A549 (cell line): ENCODE results near the gene DYRK1A. TPM values are rescaled to one million over a fixed set of nuclear protein-coding genes. Genes with fewer than 3 reads are reported as not detected.

Experiments used
- ATAC-seq, 2 experiments: fragments of 200-7000 bp in 1 of 2; fragments of >200 bp in 1 of 2; cut with Nextera tagmentation in 1 of 2; cut with Tn5 transposase in 1 of 2; 3 replicates each; pipeline versions ENCODE4 v1.8.0 to v1.9.1; 2018 to 2020; ENCODE audit warnings: mild to moderate bottlenecking in 1 of 2, moderate library complexity in 1 of 2
- CTCF ChIA-PET: fragments of 300-600 bp; sonication (Branson Sonifier 250); formaldehyde crosslinking; extraction: SDS; loops from one replicate; lab custom pipeline; 2021; ENCODE audit warnings: antibody characterized with exemption, inconsistent platforms; lab: Yijun Ruan, JAX
- POLR2A ChIA-PET: fragments of 350-600 bp; formaldehyde crosslinking; extraction: SDS; loops from one replicate; lab custom pipeline; 2021; ENCODE audit warnings: antibody characterized with exemption, inconsistent platforms; lab: Yijun Ruan, JAX
- DNase-seq, 2 experiments: peaks; one replicate each; pipeline versions ENCODE4 v3.0.0 to v3.0.0-alpha.2; 2011 to 2016; ENCODE audit warnings: low read depth in 1 of 2, low spot score in 1 of 2
- FAIRE-seq: peaks from 2 replicates; lab custom pipeline; 2011; peaks lifted over from hg19 to GRCh38; lab: Jason Lieb, UNC
- H3K27ac ChIP-seq, 2 experiments: fragments of >200 bp; sonication (Bioruptor Twin); formaldehyde crosslinking; 3 replicates each; pipeline ENCODE4 v1.5.1; 2016 to 2017
- H3K4me1 ChIP-seq: fragments of >200 bp; sonication (Bioruptor Twin); formaldehyde crosslinking; 3 replicates; pipeline ENCODE4 v1.6.1; 2016
- H3K4me2 ChIP-seq: fragments of >200 bp; sonication (Bioruptor Twin); formaldehyde crosslinking; 3 replicates; pipeline ENCODE4 v1.6.1; 2016
- H3K4me3 ChIP-seq: fragments of >200 bp; sonication (Bioruptor Twin); formaldehyde crosslinking; 3 replicates; pipeline ENCODE4 v1.5.1; 2016
- H3K9me3 ChIP-seq: fragments of >200 bp; sonication (Bioruptor Twin); formaldehyde crosslinking; 3 replicates; pipeline ENCODE4 v1.6.1; 2016
- BCL3 ChIP-seq: fragments of >200 bp; sonication (Bioruptor Twin); formaldehyde crosslinking; IDR thresholded peaks from 3 replicates; pipeline ENCODE4 v1.6.1; 2016
- CBX2 ChIP-seq: fragments of 200-600 bp; sonication (generic); IDR thresholded peaks from 2 replicates; pipeline ENCODE4 v1.6.1; 2016; ENCODE audit warnings: low read depth, mild to moderate bottlenecking, borderline replicate concordance
- CBX8 ChIP-seq: fragments of 200-600 bp; sonication (generic); IDR thresholded peaks from 2 replicates; pipeline ENCODE4 v1.6.1; 2016
- CEBPB ChIP-seq, 2 experiments: fragments of >200 bp in 1 of 2; sonication (Bioruptor Twin) in 1 of 2; formaldehyde crosslinking in 1 of 2; IDR thresholded peaks; 2 replicates each; pipeline ENCODE4 v1.6.1; 2012 to 2016
- CHD2 ChIP-seq: fragments of 150-350 bp; IDR thresholded peaks from 2 replicates; pipeline ENCODE4 v1.6.1; 2014; ENCODE audit warnings: low read length; ENCODE audit not compliant: partially characterized antibody
- CHD4 ChIP-seq: fragments of 200-600 bp; sonication (generic); IDR thresholded peaks from 2 replicates; pipeline ENCODE4 v1.6.1; 2016; ENCODE audit warnings: antibody characterized with exemption, mild to moderate bottlenecking, borderline replicate concordance
- EHF ChIP-seq: fragments of 250-450 bp; sonication (Bioruptor Pico); IDR thresholded peaks from 2 replicates; pipeline ENCODE4 v1.5.0; 2020; ENCODE audit warnings: mild to moderate bottlenecking
- EHMT2 ChIP-seq: fragments of 200-600 bp; sonication (generic); IDR thresholded peaks from 2 replicates; pipeline ENCODE4 v1.6.1; 2016; ENCODE audit warnings: antibody characterized with exemption, low read depth, mild to moderate bottlenecking, moderate library complexity
- EP300 ChIP-seq, 2 experiments: fragments of >200 bp; sonication (Bioruptor Twin); formaldehyde crosslinking; IDR thresholded peaks; 2 replicates in 1 of 2; 3 replicates in 1 of 2; pipeline ENCODE4 v1.6.1; 2016 to 2017
- ESRRA ChIP-seq: fragments of 150-350 bp; IDR thresholded peaks from 2 replicates; pipeline ENCODE4 v1.6.1; 2014; ENCODE audit warnings: mild to moderate bottlenecking, low read length, borderline replicate concordance
- FOSB ChIP-seq: fragments of 250-450 bp; sonication (Bioruptor Pico); IDR thresholded peaks from 2 replicates; pipeline ENCODE4 v1.5.0; 2020; ENCODE audit warnings: mild to moderate bottlenecking, moderate library complexity
- FOSL2 ChIP-seq, 2 experiments: fragments of 450-650 bp in 1 of 2; fragments of >200 bp in 1 of 2; sonication (Bioruptor Twin) in 1 of 2; formaldehyde crosslinking; IDR thresholded peaks; 2 replicates each; pipeline versions ENCODE4 v1.5.0 to v1.6.1; 2016 to 2020; ENCODE audit warnings: mild to moderate bottlenecking in 1 of 2, moderate library complexity in 1 of 2
- FOXS1 ChIP-seq: fragments of 250-450 bp; sonication (Bioruptor Pico); IDR thresholded peaks from 2 replicates; pipeline ENCODE4 v1.5.0; 2020; ENCODE audit warnings: mild to moderate bottlenecking, moderate library complexity
- GATA3 ChIP-seq: IDR thresholded peaks from 2 replicates; pipeline ENCODE4 v1.6.1; 2012; ENCODE audit warnings: borderline replicate concordance
- HEYL ChIP-seq: fragments of 250-450 bp; sonication (Bioruptor Pico); IDR thresholded peaks from 2 replicates; pipeline ENCODE4 v1.8.0; 2021; ENCODE audit warnings: mild to moderate bottlenecking, moderate library complexity
- HOXB5 ChIP-seq: fragments of 250-450 bp; sonication (Bioruptor Pico); IDR thresholded peaks from 2 replicates; pipeline ENCODE4 v1.5.0; 2020; ENCODE audit warnings: mild to moderate bottlenecking, moderate library complexity
- KDM5A ChIP-seq: fragments of 200-600 bp; sonication (generic); IDR thresholded peaks from 2 replicates; pipeline ENCODE4 v1.6.1; 2016; ENCODE audit warnings: antibody characterized with exemption, mild to moderate bottlenecking
- MAFK ChIP-seq: fragments of 450-650 bp; IDR thresholded peaks from 2 replicates; pipeline ENCODE4 v1.6.1; 2014; ENCODE audit not compliant: partially characterized antibody
- MAZ ChIP-seq: fragments of 150-350 bp; IDR thresholded peaks from 2 replicates; pipeline ENCODE4 v1.6.1; 2014; ENCODE audit warnings: antibody characterized with exemption, low read depth, low read length, borderline replicate concordance
- NFE2L2 ChIP-seq: fragments of 150-350 bp; conservative IDR thresholded peaks from 2 replicates; pipeline ENCODE4 v1.6.1; 2014; ENCODE audit warnings: low read length
- NPAS2 ChIP-seq: fragments of 250-450 bp; sonication (Bioruptor Pico); IDR thresholded peaks from 2 replicates; pipeline ENCODE4 v1.8.0; 2022; ENCODE audit warnings: mild to moderate bottlenecking, moderate library complexity, borderline replicate concordance
- RAD21 ChIP-seq, 2 experiments: fragments of >200 bp in 1 of 2; sonication (Bioruptor Twin) in 1 of 2; formaldehyde crosslinking in 1 of 2; IDR thresholded peaks in 1 of 2; conservative IDR thresholded peaks in 1 of 2; 2 replicates in 1 of 2; 3 replicates in 1 of 2; pipeline ENCODE4 v1.6.1; 2012 to 2018; ENCODE audit warnings: inconsistent platforms in 1 of 2
- RARB ChIP-seq: fragments of 250-450 bp; sonication (Bioruptor Pico); IDR thresholded peaks from 2 replicates; pipeline ENCODE4 v1.8.0; 2021; ENCODE audit warnings: mild to moderate bottlenecking, moderate library complexity
- RCOR1 ChIP-seq: fragments of 150-350 bp; IDR thresholded peaks from 2 replicates; pipeline ENCODE4 v1.6.1; 2014; ENCODE audit warnings: antibody characterized with exemption, low read length, low read depth
- REST ChIP-seq: fragments of 200-600 bp; sonication (generic); IDR thresholded peaks from 2 replicates; pipeline ENCODE4 v1.6.1; 2016; ENCODE audit warnings: antibody characterized with exemption, mild to moderate bottlenecking, moderate library complexity
- TFCP2L1 ChIP-seq: fragments of 250-450 bp; sonication (Bioruptor Pico); IDR thresholded peaks from 2 replicates; pipeline ENCODE4 v1.5.0; 2021; ENCODE audit warnings: mild to moderate bottlenecking
- USF2 ChIP-seq: fragments of 450-650 bp; IDR thresholded peaks from 2 replicates; pipeline ENCODE4 v1.6.1; 2014; ENCODE audit warnings: antibody characterized with exemption
- ZC3H11A ChIP-seq: fragments of 450-650 bp; IDR thresholded peaks from 2 replicates; pipeline ENCODE4 v1.6.1; 2014; ENCODE audit warnings: antibody characterized with exemption, mild to moderate bottlenecking
- ZFP36 ChIP-seq: fragments of 450-650 bp; IDR thresholded peaks from 2 replicates; pipeline ENCODE4 v1.6.1; 2014; ENCODE audit warnings: borderline replicate concordance; ENCODE audit not compliant: partially characterized antibody
- WGBS: methylation state at CpG from one replicate; pipeline ENCODE4 v1.1.6; 2017; ENCODE audit errors: missing lambda C conversion rate; 5-methylcytosine and 5-hydroxymethylcytosine counted together
- polyA plus RNA-seq, 4 experiments: library from polyadenylated mRNA; depleted of rRNA in 3 of 4; stranded (reverse); fragments of >200 nt; fragmentation: RNase III in 1 of 4; extraction: RNeasy Plus Mini Kit Qiagen cat#74134 plus additional on column Dnase treatment in 1 of 4; gene quantifications; 2 replicates in 3 of 4; 3 replicates in 1 of 4; pipeline ENCODE4 v1.2.3, GENCODE V29; 2011 to 2017
- TF ChIP-seq, protein P1 (sequence below): IDR thresholded peaks from 2 replicates; pipeline ENCODE4 v1.6.1; 2012; ENCODE audit warnings: low read depth, borderline replicate concordance
- TF ChIP-seq, protein P2 (sequence below): IDR thresholded peaks from 2 replicates; pipeline ENCODE4 v1.6.1; 2012
- TF ChIP-seq, protein P3 (sequence below): fragments of >200 bp; sonication (Bioruptor Twin); formaldehyde crosslinking; IDR thresholded peaks from 2 replicates; pipeline ENCODE4 v1.6.1; 2016

The DYRK1A gene
- polyA plus RNA-seq, 2 of the 4 experiments (the other 2 are of a cell fraction): 12.7 to 29.4 TPM

DNA sequence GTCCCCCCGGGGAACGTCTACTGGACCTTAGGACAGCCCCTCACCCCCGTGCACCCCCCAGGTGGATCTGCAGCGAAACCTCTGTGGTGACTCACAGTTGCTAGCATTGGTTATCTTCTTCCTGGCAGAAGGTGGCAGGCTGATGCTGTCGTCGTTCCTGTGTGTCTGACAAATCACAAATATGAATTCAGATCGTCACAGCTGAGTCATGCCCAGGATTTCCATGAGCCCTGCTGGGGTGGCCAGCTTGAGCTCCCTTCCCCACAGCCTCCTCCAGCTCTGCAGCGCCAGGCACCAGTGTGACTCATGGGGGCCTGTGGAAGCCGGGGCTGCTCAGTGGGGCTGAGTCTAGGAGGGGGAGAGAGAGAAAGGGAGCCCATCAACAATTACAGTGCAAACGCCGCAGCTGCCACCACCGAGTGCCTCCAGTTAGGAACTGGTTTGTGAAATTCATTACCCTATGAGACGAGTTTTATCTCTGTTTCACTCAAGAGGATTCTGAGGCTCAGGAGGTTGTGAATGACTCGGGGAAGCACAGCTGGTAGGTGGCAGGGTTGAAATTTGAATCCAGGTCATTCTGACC is 197.9 kb downstream of the DYRK1A start (continued):
- TF ChIP-seq MAZ: no peak
- TF ChIP-seq RAD21 (conservative IDR thresholded peaks at IDR 0.05 in 1 of 2, IDR thresholded peaks at IDR 0.05 in 1 of 2): peak; percentile 36 to 58; a peak in 3 of 5 replicates
- no peak for TF ChIP-seq CHD2
- TF ChIP-seq, protein P1, sequence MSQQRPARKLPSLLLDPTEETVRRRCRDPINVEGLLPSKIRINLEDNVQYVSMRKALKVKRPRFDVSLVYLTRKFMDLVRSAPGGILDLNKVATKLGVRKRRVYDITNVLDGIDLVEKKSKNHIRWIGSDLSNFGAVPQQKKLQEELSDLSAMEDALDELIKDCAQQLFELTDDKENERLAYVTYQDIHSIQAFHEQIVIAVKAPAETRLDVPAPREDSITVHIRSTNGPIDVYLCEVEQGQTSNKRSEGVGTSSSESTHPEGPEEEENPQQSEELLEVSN: peak; percentile 9; the same call in 1 of the 2 replicates
- TF ChIP-seq FOXS1: no peak
- no peak for TF ChIP-seq EHF (CRISPR knock-in tag)
- TF ChIP-seq, all 56 proteins: peak for 11

DNA sequence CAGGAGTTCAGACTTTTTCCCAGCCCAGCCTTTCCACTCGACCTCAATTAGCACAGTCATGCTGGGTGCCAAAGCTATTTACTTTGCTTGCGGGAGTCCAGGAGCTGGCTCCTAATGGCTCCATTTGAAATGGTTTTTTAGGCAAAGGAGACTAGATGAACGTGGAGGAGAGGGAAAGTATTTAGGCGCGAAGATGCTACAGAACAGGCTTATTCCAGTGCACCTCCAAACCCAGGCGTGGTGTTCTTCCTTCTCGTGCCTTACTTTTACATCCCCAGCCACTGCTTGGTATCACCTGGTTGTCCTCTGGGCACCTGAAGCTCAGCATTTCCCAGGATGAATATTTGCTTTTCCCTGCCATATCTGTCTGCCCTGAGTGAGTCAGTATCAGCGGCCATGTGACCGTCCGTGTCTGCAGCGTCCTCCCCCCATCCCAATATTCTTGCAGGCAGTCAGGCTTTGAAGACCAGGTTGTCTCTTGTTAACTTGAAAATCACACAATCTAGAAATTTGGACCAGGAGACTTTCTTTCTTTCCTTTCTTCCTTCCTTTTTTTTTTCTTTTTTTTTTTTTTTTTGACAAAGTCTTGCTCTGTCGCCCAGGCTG is 198.5 kb downstream of the DYRK1A start:
- H3K4me2 ChIP-seq: peak overlapping the region; percentile 82
- no peak for FAIRE-seq
- ChIA-PET CTCF (interaction anchor here (0.6 to 2.8 kb wide), 15 partner anchors 12 to 828 kb away, joined by 3 to 11 read pairs (median 5); no protein-coding TSS in a partner anchor), POLR2A (interaction anchor here (0.9 to 2.2 kb wide), 14 partner anchors 9 to 787 kb away, joined by 3 to 18 read pairs (median 6); no protein-coding TSS in a partner anchor)
- 18% methylated on average over 10 of the region's 12 CpGs for WGBS
- peak overlapping the region; percentile 96 to 98 for H3K27ac ChIP-seq
- no peaks in the 10 kb centered on the region for H3K9me3 ChIP-seq
- peak overlapping the region; percentile 35 for H3K4me3 ChIP-seq
- peaks cover 21% of the 10 kb centered on the region for H3K4me1 ChIP-seq
- peak in 1 of 2 experiments; percentile 58 for DNase-seq
- ATAC-seq: peak; percentile 33 to 36; a peak in 4 of 6 replicates
- TF ChIP-seq RCOR1: no peak
- TF ChIP-seq CBX8: no peak
- no peak for TF ChIP-seq MAZ
- TF ChIP-seq, protein P2, sequence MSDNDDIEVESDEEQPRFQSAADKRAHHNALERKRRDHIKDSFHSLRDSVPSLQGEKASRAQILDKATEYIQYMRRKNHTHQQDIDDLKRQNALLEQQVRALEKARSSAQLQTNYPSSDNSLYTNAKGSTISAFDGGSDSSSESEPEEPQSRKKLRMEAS: peak; percentile 53
- peak; percentile 74 for TF ChIP-seq USF2
- no peak for TF ChIP-seq CHD4
- TF ChIP-seq FOSB (CRISPR knock-in tag): no peak
- TF ChIP-seq, protein P3, sequence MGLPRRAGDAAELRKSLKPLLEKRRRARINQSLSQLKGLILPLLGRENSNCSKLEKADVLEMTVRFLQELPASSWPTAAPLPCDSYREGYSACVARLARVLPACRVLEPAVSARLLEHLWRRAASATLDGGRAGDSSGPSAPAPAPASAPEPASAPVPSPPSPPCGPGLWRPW: no peak
- TF ChIP-seq KDM5A: no peak
- no peak for TF ChIP-seq HEYL (CRISPR knock-in tag)
- no peak for TF ChIP-seq CHD2
- no peak for TF ChIP-seq NPAS2 (CRISPR knock-in tag)
- no peak for TF ChIP-seq ZFP36
- TF ChIP-seq MAFK: peak; percentile 11
- no peak for TF ChIP-seq ESRRA
- TF ChIP-seq EP300 (IDR thresholded peaks at IDR 0.05): no peak
- no peak for TF ChIP-seq RARB (CRISPR knock-in tag)
- TF ChIP-seq TFCP2L1 (CRISPR knock-in tag): no peak
- TF ChIP-seq HOXB5 (CRISPR knock-in tag): no peak
- TF ChIP-seq EHMT2: no peak
- no peak for TF ChIP-seq CEBPB (IDR thresholded peaks at IDR 0.05)
- TF ChIP-seq REST: no peak
- 0 out of 2 replicates have a peak, but pooled peaks have one; percentile 26 for TF ChIP-seq NFE2L2
- TF ChIP-seq FOSL2 (IDR thresholded peaks at IDR 0.05): 0 out of 2 replicates have a peak, but pooled peaks have one; percentile 12
- TF ChIP-seq FOSL2 (CRISPR knock-in tag; IDR thresholded peaks at IDR 0.05): peak; percentile 44
- no peak for TF ChIP-seq BCL3
- TF ChIP-seq ZC3H11A: no peak
- TF ChIP-seq GATA3: no peak
- TF ChIP-seq CBX2: no peak
